ENCODE data around the gene ZNF714. TPM values are rescaled to one million over a fixed set of nuclear protein-coding genes. Genes with fewer than 3 reads are reported as not detected.
"Not testable (repeated sequence)": the region's sequence is repeated elsewhere in the genome, so short reads cannot be mapped to it uniquely, and the experiment has no call there.

The ZNF714 gene
- total RNA-seq, 1 donor from 2014 or later = 12.5 TPM

- intact Hi-C loops (cut with micrococcal nuclease) = no loop called here
- CTCF ChIA-PET = no interaction called here
- POLR2A ChIA-PET = no interaction called here
- Mint-ChIP-seq H3K4me3 (no peak overlapping the region), H3K9me3 (peaks cover 10% of the 10 kb centered on the region), H3K27ac (no peak overlapping the region), H3K36me3 (ENCODE audit: low read depth) (no peaks in the 10 kb centered on the region), H3K4me1 (no peaks in the 10 kb centered on the region), H3K27me3 (peaks cover 9% of the 10 kb centered on the region)
- TF ChIP-seq CTCF (IDR thresholded peaks at IDR 0.05) = no peak
- DNase-seq (no peak), ATAC-seq (ENCODE audit: low read depth) (no peak)
These were observed 48.2 kb downstream of the ZNF714 start for GRCh38 chr19:21130097-21130775.

- no peak overlapping the region for H3K4me3 Mint-ChIP-seq
- H3K4me1 Mint-ChIP-seq = no peaks in the 10 kb centered on the region
- no peak for TF ChIP-seq CTCF (IDR thresholded peaks at IDR 0.05)
- no peaks in the 10 kb centered on the region for H3K36me3 Mint-ChIP-seq (ENCODE audit: low read depth)
- ChIA-PET CTCF (no interaction called here), POLR2A (no interaction called here)
- peaks cover 9% of the 10 kb centered on the region for H3K27me3 Mint-ChIP-seq
- ATAC-seq (ENCODE audit: low read depth) = no peak
- no peak overlapping the region for H3K27ac Mint-ChIP-seq
- peaks cover 4% of the 10 kb centered on the region for H3K9me3 Mint-ChIP-seq
- intact Hi-C loops (cut with micrococcal nuclease) = no loop called here
- no peak for DNase-seq
These were observed 51.6 kb downstream of the ZNF714 start for GRCh38 chr19:21133633-21134032.

GRCh38 chr19:21134934-21135366, 52.9 kb downstream of the ZNF714 start:
- no peak for ATAC-seq (ENCODE audit: low read depth)
- POLR2A ChIA-PET = no interaction called here
- H3K9me3 Mint-ChIP-seq = peaks cover 4% of the 10 kb centered on the region
- no peak overlapping the region for H3K4me3 Mint-ChIP-seq
- intact Hi-C loops (cut with micrococcal nuclease) = no loop called here
- DNase-seq = no peak
- peaks cover 9% of the 10 kb centered on the region for H3K27me3 Mint-ChIP-seq
- no peak for TF ChIP-seq CTCF (IDR thresholded peaks at IDR 0.05)
- H3K4me1 Mint-ChIP-seq = no peaks in the 10 kb centered on the region
- CTCF ChIA-PET = no interaction called here
- no peak overlapping the region for H3K27ac Mint-ChIP-seq
- H3K36me3 Mint-ChIP-seq (ENCODE audit: low read depth) = no peaks in the 10 kb centered on the region

GRCh38 chr19:21135433-21135832, 53.4 kb downstream of the ZNF714 start:
- no peaks in the 10 kb centered on the region for H3K36me3 Mint-ChIP-seq (ENCODE audit: low read depth)
- no peaks in the 10 kb centered on the region for H3K4me1 Mint-ChIP-seq
- H3K27me3 Mint-ChIP-seq = peaks cover 9% of the 10 kb centered on the region
- intact Hi-C loops (cut with micrococcal nuclease) = no loop called here
- peaks cover under 1% of the 10 kb centered on the region for H3K9me3 Mint-ChIP-seq
- POLR2A ChIA-PET = no interaction called here
- DNase-seq = no peak
- ATAC-seq (ENCODE audit: low read depth) = no peak
- no peak overlapping the region for H3K4me3 Mint-ChIP-seq
- no peak for TF ChIP-seq CTCF (IDR thresholded peaks at IDR 0.05)
- CTCF ChIA-PET = no interaction called here
- H3K27ac Mint-ChIP-seq = no peak overlapping the region

GRCh38 chr19:21138130-21138529, 56.1 kb downstream of the ZNF714 start:
- intact Hi-C loops (cut with micrococcal nuclease) = no loop called here
- peaks cover 8% of the 10 kb centered on the region for H3K36me3 Mint-ChIP-seq (ENCODE audit: low read depth)

GRCh38 chr19:21141006-21141405, 59.0 kb downstream of the ZNF714 start:
- CTCF ChIA-PET; H3K9me3 Mint-ChIP-seq; H3K27me3 Mint-ChIP-seq; ATAC-seq (ENCODE audit: low read depth); DNase-seq: not testable (repeated sequence)
- intact Hi-C loops (cut with micrococcal nuclease) = loop anchor here (1.0 to 10.0 kb wide), 12 partner anchors 58 to 716 kb away; partner anchors contain the start of genes ZNF100, ZNF43, ZNF430 and ZNF493
- POLR2A ChIA-PET = interaction anchor here (1.0 to 2.4 kb wide), 11 partner anchors 59 to 1102 kb away, joined by 3 to 15 read pairs (median 11); partner anchors contain the start of genes ZNF429, ZNF430, ZNF66 and ZNF682
- Mint-ChIP-seq H3K36me3 (ENCODE audit: low read depth) (peaks cover 34% of the 10 kb centered on the region), H3K27ac (peak overlapping the region; percentile 30), H3K4me1 (peaks cover 29% of the 10 kb centered on the region), H3K4me3 (peak overlapping the region; percentile 38)

More at GRCh38 chr19:21138130-21138529, 56.1 kb downstream of the ZNF714 start:
- POLR2A ChIA-PET = interaction anchor here (0.6 kb wide), 1 partner anchor 345 kb away, joined by 3 read pairs; no protein-coding TSS in a partner anchor
- Mint-ChIP-seq H3K27me3 (peaks cover 7% of the 10 kb centered on the region), H3K4me1 (peaks cover 15% of the 10 kb centered on the region), H3K4me3 (no peak overlapping the region), H3K9me3 (no peaks in the 10 kb centered on the region), H3K27ac (no peak overlapping the region)
- ATAC-seq (ENCODE audit: low read depth) = no peak
- CTCF ChIA-PET = no interaction called here
- DNase-seq = no peak
- no peak for TF ChIP-seq CTCF (IDR thresholded peaks at IDR 0.05)
